Lower leg skin (tissue), 4 donors: ENCODE results near the gene DSG1. TPM values are rescaled to one million over a fixed set of nuclear protein-coding genes. Genes with fewer than 3 reads are reported as not detected.

Experiments
- DNase-seq, 2 donors: peaks; one replicate each; pipeline ENCODE4 v3.0.0-alpha.2; 2019; ENCODE audit warnings: low spot score in 2 of 2
- H3K4me3 ChIP-seq: fragments of 200-600 bp; sonication (generic); 2 replicates; pipeline ENCODE4 v1.5.1; 2017; ENCODE audit warnings: mild to moderate bottlenecking, low read depth; ENCODE audit not compliant: poor library complexity, severe bottlenecking
- POLR2A ChIP-seq, 2 donors: fragments of 450-650 bp; IDR thresholded peaks; one replicate each; pipeline ENCODE4 v1.6.1; 2016 to 2017; ENCODE audit warnings: antibody characterized with exemption in 2 of 2, mild to moderate bottlenecking in 1 of 2, moderate library complexity in 1 of 2
- WGBS, 2 donors: methylation state at CpG; one replicate each; pipeline ENCODE4 v1.1.5; 2018; 5-methylcytosine and 5-hydroxymethylcytosine counted together
- intact Hi-C: fragments of 100-400 bp; cut with DNase I; formaldehyde crosslinking; loops from one replicate; pipeline ENCODE4 v1.15.0; 2023; ENCODE audit warnings: low total_unique reads
- total RNA-seq, 4 donors: library from RNA; depleted of rRNA; stranded (reverse); fragments of >200 nt; gene quantifications; one replicate each; pipeline ENCODE4 v1.1.0, GENCODE V29; 2016
- TF ChIP-seq, protein P1 (sequence below), 3 donors: fragments of 450-650 bp; IDR thresholded peaks; one replicate each; pipeline ENCODE4 v1.5.1; 2016; ENCODE audit warnings: antibody characterized with exemption in 3 of 3, mild to moderate bottlenecking in 3 of 3, moderate library complexity in 2 of 3

DSG1 gene
- total RNA-seq, 4 donors from 2014 or later = 1,512 to 1,963 (median 1,775) TPM

DNA sequence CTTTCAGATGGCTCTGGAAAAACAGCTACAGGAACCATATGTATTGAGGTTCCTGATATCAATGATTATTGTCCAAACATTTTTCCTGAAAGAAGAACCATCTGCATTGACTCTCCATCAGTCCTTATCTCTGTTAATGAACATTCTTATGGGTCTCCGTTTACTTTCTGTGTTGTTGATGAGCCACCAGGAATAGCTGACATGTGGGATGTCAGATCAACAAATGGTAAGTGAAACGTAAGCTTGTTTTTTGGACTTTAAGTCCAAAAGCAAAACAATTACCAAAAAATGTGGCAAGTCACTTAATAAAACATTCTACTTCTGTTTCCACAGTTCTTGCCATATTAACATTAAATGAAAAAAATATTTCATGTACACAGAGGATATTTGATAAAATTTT is 85.4 kb downstream of the DSG1 start:
- TF ChIP-seq, protein P1, sequence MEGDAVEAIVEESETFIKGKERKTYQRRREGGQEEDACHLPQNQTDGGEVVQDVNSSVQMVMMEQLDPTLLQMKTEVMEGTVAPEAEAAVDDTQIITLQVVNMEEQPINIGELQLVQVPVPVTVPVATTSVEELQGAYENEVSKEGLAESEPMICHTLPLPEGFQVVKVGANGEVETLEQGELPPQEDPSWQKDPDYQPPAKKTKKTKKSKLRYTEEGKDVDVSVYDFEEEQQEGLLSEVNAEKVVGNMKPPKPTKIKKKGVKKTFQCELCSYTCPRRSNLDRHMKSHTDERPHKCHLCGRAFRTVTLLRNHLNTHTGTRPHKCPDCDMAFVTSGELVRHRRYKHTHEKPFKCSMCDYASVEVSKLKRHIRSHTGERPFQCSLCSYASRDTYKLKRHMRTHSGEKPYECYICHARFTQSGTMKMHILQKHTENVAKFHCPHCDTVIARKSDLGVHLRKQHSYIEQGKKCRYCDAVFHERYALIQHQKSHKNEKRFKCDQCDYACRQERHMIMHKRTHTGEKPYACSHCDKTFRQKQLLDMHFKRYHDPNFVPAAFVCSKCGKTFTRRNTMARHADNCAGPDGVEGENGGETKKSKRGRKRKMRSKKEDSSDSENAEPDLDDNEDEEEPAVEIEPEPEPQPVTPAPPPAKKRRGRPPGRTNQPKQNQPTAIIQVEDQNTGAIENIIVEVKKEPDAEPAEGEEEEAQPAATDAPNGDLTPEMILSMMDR (IDR thresholded peaks at IDR 0.05) = no peak
- TF ChIP-seq POLR2A (IDR thresholded peaks at IDR 0.05) = no peak
- H3K4me3 ChIP-seq = no peak overlapping the region
- DNase-seq = no peak
- 61 to 78% methylated on average over 2 of the region's 2 CpGs for WGBS, 2 donors
- intact Hi-C loops = no loop called here

Other genes with a start within 250 kb of the DSG1 start
- gene DSC2, start 215.7 kb upstream of the DSG1 start, total RNA-seq = 10 to 100 TPM; 20.0 to 35.7 (median 26.8) TPM
- gene DSC1, start 155.3 kb upstream of the DSG1 start, total RNA-seq = 1,000 to 10,000 TPM in 1 of 4 donors, 100 to 1,000 TPM in 3; 519 to 1,039 (median 786) TPM
- gene DSG4, start 58.6 kb downstream of the DSG1 start, total RNA-seq = 1 to 10 TPM in 1 of 4 donors, under 1 TPM in 3; 0.22 to 4.5 (median 0.81) TPM
- 100 to 1,000 TPM in 3 of 4 donors, 10 to 100 TPM in 1; 79.9 to 167 (median 122) TPM for gene DSG3, start 129.6 kb downstream of the DSG1 start, total RNA-seq
- gene DSG2, start 180.0 kb downstream of the DSG1 start, total RNA-seq = 10 to 100 TPM; 11.0 to 28.0 (median 19.2) TPM